Superior temporal gyrus (tissue), 1 donor: Measurements from ENCODE around the gene ACY1.
"Not testable (repeated sequence)": the region's sequence is repeated elsewhere in the genome, so short reads cannot be mapped to it uniquely, and the experiment has no call there.

Experiments
- DNase-seq: peaks from one replicate; pipeline ENCODE4 v3.0.0-alpha.2; 2016; ENCODE audit errors: extremely low spot score

Gene ACY1

GRCh38 chr3:52025453-52025852 lies 42.1 kb downstream of the ACY1 start:
- no peak for DNase-seq

DNA sequence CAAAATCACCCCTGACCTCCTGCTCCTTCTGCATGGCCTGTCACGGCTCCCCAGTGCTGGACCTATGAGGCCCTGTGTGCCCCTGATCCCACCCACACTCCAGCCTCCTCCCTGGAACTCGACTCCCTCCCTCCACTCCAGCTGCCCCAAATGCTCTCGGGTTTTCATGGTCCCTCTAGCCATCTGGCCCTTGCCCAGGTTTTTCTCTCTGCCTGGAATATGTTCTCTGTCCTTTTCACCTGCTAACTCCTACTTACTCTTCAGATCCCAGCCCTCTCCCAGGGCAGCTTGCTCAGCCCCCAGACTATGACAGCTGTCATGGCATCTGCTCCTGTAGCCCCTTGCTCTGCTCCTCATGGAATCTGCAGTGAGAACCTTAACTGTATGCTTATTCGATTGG lies 42.7 kb downstream of the ACY1 start:
- DNase-seq, result no peak

DNA sequence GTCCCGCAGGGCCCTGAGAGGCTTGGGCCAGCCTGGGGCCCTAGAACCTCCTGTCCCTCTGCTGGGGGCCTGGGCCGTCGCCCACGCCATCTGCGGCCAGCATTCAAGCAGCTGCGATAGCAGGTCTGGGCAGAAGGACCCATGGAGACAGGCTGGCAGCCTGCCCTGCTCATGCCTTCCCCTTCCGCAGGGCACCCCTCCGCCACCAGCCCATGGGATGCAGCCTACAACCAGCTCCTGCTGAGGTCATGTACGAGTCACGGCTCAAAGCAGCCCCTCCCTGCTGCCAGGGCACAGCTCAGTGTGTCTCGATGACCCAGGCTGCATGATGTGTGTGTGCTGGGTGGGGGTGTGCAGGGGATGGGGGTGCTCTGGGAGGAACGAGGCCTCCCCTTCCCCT lies 45.2 kb downstream of the ACY1 start:
- DNase-seq, result peak; percentile 85

DNA sequence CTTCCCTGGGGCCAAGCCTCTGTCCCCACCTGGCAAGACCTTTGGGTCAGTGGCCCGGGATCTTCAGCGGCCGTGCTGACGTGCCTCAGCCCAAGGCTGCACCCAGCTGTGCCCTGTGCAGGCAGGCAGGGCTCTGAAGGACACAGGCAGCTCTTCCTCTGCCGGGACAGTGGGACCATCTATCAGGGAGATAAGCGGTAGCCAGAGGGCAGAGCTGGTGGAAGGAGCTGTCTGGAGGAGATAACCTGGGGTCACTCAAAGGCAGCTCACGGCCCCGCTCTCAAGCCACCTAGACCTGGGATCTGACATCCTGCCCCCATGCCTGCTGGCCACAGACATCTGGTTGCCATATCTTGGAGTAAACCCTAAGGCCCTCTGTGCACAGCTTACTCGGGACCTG lies 45.7 kb downstream of the ACY1 start:
- no peak for DNase-seq

DNA sequence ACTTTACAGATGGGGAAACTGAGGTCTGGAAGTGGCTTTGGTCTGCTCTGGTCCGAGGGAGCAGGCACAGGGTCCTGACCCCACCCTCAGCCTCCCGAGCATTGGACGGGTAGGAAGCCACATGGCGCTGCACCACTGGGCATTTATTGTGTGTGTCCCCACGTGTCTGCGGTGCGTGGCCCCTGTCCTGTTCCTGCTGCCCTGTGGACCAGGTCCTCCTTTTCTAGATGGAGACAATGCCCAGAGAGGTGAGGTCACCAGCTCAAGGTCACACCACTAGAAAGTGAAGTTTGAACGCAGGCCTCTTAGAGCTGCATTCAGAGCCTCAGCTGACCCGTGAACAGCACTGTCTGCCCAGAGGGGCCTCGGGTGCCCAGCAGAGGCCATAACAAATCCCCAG lies 46.2 kb downstream of the ACY1 start:
- DNase-seq, result no peak

GRCh38 chr3:52030714-52031310 lies 47.5 kb downstream of the ACY1 start:
- DNase-seq, result no peak

DNA sequence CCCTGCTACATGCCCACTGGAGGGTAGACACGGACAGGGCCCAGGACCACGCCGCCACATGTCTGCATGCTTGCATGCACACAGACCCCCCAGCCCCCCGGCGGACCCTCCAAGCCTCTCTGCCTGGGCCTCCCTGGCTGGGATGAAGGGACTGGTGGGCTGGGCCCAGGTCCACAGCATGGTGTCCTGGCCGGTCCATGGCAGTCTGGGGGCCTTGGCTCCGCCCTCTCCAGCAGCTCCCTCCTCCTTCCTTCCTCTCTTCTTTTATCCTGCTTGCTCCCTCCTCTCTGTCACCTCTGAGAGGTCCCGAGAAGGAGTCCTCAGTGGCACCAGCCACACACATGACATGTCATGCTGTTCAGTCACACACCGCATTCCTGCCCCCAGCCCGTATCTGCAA lies 48.6 kb downstream of the ACY1 start:
- no peak for DNase-seq

DNA sequence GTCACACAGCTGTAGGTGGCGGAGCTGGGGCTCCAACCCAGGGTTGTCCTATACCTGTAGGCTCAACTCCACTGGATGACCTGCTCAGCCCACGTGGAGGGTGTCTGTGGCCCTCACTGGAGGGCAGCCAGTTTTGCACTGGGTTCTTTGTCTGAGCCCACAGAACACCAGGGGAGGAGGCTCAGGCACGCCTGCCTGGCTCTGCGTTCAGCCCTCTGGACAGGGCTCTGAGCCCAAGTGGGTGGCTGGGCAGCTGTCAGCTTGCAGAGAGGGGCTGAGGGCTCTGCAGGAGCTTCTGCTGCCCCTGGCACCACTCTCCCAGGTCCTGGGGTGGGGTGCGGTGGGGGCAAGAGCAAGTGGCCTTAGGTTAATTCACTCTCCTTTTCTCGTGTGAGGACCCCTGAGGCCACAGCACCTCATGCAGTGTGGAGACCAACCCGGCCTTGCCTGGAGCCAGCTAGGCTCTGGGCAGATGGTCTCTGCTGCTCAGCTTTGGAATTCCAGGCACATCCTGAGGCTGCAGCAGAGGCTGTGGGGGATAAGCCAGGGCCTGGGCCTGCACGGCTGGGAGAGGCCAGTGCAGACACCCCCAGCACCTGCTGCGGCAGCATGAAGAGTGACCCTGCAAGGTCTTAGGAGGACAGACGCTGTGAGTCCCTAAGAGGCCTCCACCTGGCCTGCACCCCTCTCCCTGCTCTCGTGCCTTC lies 49.5 kb downstream of the ACY1 start:
- no peak for DNase-seq

DNA sequence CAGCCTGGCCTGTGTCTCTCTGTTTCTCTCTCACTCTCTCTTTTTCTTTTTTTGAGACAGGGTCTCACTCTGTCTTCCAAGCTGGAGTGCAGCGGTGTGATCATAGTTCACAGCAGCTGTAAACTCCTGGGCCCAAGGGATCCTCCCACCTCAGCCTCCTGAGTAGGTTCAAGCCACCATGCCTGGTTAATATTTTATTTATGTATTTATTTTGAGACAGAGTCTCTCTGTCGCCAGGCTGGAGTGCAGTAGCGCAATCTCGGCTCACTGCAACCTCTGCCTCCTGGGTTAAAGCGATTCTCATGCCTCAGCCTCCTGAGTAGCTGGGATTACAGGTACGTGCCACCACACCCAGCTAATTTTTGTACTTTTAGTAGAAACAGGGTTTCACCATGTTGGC lies 50.4 kb downstream of the ACY1 start:
- not testable (repeated sequence) for DNase-seq

GRCh38 chr3:52034212-52034611 lies 50.9 kb downstream of the ACY1 start:
- no peak for DNase-seq

GRCh38 chr3:52034651-52035050 lies 51.3 kb downstream of the ACY1 start:
- no peak for DNase-seq

DNA sequence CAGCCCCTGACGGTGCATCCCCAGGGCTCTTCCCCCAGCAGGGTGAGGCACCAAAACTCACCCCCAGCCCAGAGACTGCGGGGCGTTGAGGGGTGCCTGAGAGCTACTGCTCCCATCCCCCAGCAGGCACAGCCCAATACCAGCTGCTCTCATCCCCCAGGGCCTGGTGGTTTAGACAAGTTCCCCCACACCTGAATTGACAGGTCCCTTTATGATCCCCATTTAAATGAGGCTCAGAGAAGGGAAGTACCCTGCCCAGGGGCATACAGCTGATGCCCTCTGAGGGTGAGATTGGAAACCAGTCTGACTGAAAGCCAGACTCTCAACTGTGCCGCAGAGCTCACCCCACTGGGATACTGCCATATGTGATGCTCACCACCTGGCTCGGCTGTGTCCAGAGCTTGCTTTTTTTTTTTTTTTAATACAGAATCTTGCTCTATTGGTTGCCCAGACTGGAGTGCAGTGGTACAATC lies 52.9 kb downstream of the ACY1 start:
- no peak for DNase-seq

- DNase-seq, result no peak
Observed at GRCh38 chr3:52036829-52037228, 53.5 kb downstream of the ACY1 start.

- no peak for DNase-seq
Observed at GRCh38 chr3:52037291-52037690, 54.0 kb downstream of the ACY1 start.

GRCh38 chr3:52038227-52038626 lies 54.9 kb downstream of the ACY1 start:
- no peak for DNase-seq
